NCI-H748 treated with DMSO at 0.1 percent for 48 hours (cell line): ENCODE results near the gene PCCA.
"Not testable (repeated sequence)": the region's sequence is repeated elsewhere in the genome, so short reads cannot be mapped to it uniquely, and the experiment has no call there.

Experiments used
- DNase-seq: peaks from one replicate; lab custom pipeline; 2025; lab: John Stamatoyannopoulos, UW

The PCCA gene

DNA sequence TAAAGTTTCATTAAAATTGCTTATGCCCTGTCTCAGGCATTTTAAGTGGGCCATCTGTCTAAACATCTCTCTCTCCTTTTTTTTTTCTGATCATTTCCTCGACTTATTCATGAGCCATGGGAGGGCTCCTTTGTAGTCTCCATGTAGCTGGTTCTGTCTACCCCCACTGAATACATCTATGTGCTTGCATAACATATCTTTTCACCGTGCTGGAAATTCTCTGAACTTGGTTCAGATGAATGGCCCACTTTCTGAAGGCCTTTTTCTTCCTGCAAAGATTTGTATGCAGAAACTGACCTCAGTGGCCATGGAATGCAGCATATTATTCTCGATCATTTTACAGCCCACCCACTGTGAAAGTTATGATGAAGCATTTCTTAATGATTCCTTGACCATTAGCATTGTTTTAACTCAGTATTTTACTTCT, 274.4 kb downstream of the PCCA start:
- peak; percentile 24 for DNase-seq

DNA sequence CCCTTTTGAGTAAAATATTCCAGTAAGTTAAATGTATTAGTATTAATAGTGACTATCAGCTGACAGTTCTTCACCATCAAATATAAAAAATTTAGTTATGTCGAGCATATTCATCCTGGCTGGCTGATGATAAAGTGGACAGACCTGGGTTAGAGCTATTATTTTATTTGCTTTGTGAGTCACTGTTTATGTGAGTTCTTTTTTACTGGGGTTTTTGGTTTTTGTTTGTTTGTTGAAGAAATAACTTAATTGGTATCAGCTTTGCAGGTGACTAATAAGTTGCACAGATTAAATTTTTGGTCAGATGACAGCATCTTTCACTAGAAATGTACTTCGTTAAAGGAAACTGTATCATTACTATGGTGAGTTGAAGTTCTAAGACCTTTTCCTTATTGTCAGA, 275.0 kb downstream of the PCCA start:
- DNase-seq: peak; percentile 54

DNA sequence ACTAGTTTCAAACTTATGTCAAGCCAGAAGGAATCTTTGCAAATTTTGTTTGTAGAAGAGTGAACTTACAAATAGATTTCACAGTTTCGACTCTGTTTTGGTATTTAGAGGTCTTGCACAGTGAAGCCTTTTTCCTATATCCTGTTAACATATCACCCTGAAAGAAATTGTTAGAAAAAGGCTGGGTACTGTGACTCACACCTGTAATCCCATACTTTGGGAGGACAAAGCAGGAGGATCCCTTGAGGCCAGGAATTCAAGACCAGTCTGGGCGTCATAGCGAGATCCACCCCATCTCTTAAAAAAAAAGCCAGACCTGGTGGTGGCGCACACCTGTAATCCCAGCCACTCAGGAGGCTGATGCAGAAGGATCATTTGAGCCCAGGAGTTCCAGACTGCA, 275.7 kb downstream of the PCCA start:
- no peak for DNase-seq

DNA sequence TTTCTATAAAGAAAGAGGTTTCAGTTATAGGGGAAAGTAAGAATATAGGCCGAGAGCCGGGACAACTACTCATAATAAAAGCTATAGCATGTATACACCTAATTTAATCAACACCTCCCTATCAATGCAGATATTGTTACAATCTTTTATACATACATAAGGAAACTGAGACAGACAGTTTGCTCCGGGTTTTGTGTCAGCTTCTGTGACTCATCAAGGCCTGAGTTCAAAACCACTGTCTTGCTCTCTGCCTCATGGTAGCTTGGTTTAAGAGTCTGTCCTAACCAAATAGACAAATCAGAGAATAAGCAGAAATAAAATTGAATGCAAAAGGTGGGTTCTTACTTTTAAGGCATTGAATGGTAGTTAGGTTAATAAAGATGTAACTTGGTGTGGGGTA, 276.8 kb downstream of the PCCA start:
- DNase-seq: no peak

DNA sequence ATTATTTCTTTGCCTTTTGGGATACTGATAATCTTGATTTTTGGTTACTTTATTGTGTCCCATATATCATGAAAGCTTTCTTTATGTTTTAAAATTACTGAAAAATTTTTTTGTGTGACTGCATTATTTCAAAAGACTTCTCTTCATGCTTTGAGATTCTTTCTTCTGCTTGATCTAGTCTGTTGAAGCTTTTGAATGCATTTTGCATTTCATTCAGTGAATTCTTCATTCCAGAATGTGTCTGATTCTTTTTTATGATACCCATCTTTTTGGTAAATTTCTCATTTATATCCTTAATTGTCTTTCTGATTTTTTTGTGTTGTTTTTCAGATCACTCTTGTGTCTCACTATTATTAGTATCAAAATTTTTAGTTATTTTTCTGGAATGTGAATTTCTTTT, 289.6 kb downstream of the PCCA start:
- no peak for DNase-seq

DNA sequence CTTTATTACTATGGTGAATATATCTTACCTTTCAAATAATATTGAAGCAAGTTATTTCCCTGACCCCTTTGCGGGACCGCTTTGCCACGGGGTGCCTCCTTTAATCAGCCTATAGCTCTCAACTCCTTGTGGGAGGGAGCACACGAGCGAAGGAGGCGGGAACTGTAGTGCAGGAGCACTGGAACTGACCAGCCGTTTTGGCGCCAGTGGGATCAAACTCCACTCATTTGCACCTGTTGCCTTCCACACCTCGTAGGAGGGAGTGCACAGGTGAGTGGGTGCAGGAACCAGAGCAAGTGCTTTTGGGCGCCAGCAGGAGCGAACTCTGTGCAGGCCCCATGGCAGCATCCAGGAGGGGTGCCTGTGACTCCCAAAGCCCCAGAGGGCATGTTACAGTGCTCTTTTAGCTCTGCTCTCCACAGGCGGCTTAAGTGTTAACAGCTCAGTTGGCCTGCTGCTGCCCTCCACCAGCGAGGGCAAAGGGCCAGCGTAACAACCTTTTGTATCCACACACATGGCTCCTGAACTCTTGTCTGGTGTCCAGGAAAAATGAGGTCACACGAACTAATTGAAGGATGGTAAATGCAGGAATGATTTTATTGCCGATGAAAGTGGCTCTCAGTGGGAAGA, 292.8 kb downstream of the PCCA start:
- DNase-seq: no peak

DNA sequence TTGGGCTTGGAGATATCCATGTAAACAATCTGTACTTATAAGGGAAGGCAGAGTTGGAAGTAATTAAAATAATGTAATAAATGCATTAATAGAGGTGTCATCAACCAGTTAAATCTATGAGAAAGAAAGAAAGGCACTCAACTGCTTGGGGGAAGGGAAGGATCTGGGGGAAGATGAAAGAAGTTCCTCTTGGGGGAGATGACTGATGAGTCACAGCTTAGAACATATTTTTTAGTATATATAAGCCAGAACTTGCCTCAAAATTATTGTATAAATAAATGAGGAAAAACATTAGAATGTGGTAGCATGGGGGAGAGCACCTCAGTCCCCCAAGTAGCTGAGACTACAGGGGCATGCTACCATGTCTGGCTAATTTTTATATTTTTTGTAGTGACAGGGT, 293.9 kb downstream of the PCCA start:
- no peak for DNase-seq

DNA sequence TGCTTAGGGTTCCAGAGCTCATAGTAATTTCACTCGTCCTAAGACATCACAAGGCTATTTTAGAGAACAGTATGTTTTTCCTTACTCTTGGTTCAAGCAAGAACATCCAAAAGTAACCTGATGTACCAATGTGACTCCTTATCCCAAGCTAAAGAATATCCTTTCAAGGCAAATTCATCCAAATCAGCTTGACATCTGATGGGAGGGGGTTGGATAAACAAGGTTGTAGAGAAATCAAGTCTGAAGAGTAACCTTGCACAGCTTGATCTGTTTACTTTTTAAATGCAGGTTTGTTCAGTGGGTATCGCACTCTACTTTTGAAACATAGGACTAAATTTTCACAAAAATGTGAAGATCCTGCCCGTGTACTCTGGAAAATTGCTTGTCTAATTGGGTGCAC, 298.5 kb downstream of the PCCA start:
- peak; percentile 34 for DNase-seq

DNA sequence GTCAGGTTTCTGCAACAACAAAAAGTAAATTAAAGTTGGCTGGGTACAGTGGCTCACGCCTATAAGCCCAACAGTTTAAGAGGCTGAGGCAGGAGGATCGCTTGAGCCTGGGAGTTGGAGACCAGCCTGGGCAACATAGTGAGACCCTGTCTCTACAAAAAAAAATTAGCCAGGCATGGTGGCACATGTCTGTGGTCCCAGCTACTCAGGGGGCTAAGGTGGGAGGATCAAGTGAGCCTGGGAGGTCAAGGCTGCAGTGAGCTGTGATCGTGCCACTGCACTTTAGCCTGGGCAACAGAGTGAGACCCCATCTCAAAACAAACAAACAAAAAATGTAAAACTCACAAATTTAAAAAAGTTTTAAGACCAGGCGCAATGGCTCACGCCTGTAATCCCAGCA, 299.3 kb downstream of the PCCA start:
- DNase-seq: not testable (repeated sequence)

DNA sequence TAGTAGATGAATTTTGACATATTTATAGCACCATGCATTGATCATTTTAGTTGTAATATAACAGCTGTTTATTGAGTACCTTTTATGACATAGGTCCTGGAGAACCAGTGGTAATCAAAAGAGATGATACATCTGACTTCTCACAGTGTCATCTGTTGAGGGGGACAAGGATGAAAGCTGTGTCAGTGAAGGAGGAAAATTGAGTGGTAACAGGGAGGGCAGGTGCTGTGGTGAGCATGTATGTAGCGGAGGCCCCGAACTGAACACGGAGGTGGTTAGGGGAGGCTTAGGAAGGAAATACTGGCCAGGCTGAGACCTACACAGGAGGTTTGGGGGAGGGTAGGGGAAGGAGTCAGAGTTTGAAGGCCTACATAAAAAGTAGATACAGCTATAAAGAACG, 300.0 kb downstream of the PCCA start:
- DNase-seq: no peak

DNA sequence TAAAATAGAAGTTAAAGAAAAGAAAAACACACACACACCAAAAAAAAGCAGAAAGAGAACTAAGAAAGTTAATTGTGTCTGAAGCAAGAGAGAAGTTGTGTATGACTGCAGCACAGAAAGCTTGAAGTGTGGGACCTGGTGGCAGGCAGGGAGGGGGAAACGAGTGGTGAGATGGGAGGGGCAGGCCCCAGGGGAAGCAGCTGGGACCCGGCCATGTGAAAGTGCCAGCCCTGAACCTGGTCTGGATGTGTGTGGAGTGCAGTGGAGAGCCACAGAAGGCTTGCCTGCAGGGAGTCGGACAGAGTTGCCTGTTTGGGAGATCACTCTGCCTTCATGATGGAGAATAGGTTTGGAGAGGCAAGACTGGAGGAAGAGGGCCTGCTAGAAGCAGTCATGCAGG, 300.7 kb downstream of the PCCA start:
- no peak for DNase-seq

DNA sequence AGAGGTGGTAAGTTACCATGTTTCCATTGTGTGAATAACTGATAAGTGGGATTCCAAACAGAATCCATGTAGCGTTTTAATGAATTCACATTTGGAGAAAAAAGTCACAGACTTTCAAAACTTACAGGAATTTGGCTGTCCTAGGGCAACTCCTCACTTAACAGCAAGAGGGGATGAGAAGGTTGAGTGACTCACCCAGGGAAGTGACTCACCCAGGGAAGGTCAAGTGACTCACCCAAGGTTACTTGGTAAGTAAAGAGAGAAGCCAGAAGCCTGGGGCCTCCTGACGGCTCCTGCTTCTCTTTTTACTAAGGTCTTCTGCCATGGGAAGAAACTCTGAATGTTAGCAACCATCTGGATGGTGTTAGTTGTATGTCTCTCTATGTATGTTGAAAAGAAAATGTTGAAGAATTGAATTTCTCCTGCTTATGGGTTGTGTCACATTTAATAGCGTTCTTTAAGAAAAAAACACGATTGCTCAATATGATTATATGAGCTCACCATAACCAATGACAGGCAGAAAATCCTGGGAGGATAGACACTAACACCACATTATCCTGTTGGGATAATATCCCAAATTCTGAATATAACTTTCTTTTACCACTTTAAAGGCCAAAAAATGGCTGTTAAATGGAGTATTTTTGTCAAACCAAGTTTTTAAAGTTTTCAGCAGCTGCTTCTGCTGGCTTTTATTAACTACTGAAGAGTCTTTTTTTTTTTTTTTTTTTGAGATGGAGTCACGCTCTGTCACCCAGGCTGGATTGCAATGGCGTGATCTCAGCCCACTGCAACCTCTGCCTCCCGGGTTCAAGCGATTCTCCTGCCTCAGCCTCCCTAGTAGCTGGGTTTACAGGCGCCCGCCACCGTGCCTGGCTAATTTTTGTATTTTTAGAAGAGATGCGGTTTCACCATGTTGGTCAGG, 304.1 kb downstream of the PCCA start:
- no peak for DNase-seq

DNA sequence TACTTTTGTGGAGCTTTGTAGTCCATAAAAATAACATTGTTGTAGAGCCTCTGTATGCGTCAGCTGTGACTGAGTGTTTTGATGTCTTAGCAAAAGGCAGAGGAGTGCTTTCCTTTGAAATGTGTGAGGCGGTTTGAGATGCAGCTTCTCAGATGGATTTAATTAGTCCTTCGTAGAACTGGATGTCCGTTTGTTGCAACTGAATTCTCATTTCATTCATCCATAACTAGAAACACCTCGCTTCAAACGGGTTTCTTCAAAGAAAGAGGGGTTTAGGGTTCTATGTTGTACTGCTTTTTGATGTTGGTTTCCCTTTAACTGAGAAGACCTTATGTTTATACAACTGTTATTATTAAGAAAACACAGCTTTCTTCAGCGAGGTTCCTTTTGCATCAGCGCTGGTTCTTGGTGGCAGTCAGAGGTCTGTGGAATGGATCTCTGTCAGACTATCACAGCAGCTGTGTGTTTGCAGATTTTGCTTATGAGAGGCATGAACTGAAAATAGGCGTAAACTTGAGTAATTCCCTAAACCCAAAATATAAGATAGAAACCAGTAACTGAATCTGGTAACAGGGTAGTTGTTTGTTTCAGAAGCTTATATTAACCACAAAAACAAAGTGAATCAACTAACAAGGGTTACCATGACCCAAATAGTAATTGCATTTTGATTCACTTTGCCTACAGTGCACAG, 305.3 kb downstream of the PCCA start:
- no peak for DNase-seq

DNA sequence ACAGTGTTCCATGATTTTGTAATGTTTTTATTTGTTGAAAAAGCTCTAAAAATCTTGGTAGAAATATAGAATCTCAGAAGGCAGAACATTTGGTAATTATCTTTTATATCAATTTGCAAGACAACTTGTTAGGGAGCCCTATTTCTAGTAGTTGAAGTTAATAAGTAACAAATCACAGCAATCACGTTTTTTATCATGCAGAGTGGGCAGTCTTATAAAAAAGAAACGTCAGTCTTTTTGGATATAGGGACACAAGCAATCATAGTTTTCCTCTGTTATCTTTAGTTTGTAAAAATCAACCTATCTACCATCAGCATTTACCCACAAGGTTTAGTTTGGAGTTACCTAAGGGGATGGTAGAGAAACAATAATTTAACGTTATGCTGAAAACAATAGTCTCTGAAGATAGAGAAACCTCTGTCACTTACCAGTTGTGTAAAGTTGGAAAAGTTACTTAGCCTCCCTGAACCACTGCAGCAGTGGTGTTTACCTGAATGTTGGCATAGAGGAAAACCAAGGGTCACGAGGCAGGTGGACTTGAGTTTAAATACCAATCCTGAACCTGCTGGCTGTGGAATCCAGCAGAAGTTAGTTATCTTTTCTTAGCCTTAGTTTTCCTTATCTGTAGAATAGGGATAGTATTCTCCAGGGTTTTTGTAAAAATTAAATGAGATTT, 306.9 kb downstream of the PCCA start:
- DNase-seq: no peak

DNA sequence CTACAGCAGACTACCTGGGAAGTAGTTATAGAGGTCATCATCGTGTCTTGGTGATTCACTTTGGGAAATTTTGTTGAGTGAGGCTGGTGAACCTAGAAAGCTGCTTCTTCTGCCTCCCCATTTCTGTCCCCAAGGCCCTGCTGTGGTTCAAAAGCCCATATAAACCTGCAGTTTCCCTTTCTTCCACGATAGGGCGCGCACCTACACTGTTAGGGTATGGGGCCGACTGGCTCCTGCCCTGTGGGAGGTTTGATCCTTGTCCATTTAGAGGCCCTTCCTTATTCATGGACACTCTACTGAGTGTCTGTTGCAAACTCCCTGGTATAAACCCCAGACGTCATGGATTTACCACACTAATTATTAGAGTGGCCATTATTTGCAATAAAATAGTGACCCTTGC, 307.9 kb downstream of the PCCA start:
- no peak for DNase-seq

DNA sequence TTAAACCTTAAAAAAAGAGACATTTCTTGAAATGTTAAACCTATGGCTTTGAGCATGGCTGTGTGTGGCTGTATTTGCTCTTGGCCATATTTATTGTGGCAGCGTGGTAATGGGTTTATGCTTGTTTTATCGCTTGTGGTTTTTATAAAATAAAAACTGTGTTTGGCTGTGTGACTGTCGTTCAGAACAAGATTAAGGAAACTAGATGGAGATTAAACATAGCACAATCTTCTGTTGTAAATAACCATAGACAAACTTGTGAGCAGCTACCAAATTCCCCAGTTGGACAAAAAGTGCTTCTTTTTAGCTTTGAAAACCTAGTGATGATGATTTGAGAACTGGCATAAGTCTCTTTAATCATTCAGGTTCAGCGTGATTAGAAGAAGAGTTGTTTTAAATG, 308.7 kb downstream of the PCCA start:
- no peak for DNase-seq

DNA sequence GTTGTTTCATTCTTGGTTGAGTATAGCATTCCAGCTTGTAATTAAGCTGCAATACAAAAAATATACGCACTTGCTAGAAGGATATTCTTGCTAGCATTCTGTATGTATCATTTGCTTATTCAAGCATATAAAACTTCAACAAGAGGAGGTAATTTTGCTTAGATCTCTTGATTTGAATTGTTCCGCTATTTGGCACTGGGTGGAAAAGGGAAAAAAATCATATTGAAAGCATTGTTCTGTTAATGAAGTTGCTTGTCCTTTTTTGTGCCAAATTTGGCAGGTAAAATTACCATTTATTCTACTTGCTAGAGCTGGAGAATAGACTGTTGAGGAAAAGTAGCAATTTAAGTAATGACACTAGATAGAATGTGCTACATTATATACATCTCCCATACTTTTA, 309.5 kb downstream of the PCCA start:
- no peak for DNase-seq

DNA sequence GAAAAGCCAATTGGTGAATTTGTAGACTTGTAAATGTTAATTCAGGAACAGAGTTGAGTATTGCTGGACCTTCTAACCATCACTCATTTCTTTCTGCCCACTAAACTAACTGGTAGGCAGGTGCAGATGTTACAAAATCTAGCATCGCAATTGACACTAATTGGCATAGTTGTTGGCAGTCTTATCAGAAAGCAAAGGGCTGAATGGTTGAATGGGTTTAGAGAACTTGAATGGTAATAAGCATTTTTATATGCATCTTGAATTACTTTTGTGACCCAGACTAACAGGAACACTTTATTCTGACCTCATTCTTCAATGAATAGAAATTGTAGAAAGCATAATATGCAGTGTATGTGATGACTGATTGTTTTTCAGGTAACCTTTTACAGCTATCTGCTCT, 310.6 kb downstream of the PCCA start:
- DNase-seq: peak; percentile 72

DNA sequence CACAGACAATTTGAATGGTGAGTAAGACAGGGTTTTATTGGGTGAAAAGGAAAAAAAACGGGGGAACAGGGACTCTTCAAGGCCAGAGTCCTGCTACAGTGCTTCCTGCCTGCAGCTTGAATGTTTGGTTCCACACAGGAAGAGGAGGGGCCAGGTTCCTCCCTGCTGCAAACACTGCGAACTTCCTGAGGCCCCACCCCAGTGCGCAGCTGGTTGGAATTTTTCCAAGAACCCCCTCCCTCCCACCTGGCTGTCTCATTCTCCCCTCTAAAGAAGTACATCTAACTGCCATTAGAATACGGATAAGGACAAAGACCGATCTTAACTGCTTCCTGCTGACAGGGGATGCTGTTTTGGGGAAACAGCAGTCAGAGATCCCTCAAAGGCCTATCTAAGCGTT, 314.8 kb downstream of the PCCA start:
- DNase-seq: no peak

DNA sequence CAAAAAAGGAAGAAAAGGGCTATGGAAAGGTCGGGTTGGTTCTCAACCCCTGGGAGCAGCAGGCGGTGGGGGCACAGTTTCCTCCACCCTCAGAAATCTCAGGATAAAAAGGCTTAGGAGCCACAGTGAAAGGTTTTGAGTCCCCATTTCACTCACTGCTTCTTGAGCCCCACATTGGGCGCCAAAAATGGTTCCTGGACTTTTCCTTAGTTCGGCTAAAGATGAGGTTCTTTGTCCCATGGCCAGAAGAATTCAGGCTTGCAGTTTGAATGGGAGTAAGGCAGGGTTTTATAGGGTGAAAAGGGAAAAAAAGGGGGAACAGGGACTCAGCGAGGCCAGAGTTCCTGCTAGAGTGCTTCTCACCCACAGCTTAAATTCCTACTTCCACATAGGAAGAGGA, 320.2 kb downstream of the PCCA start:
- no peak for DNase-seq

DNA sequence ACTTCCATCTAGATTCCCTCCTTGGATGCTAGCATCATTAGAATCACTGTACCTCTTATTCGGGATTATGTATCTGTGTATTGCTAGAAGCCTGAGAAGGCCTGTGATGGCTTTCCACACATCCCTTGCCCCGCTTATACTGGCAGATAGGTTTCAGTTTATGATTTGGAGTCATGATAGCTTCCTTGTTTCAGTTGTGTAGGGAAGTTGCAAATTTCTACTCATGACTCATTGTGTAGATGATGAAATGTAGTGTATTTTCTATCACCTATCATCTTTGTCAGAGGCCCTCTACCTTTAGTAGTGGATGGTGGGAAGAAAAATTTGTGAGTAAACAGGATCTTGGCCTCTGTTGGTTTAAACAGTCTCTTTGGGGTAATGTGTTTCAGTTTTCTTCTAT, 334.5 kb downstream of the PCCA start:
- DNase-seq: no peak

DNA sequence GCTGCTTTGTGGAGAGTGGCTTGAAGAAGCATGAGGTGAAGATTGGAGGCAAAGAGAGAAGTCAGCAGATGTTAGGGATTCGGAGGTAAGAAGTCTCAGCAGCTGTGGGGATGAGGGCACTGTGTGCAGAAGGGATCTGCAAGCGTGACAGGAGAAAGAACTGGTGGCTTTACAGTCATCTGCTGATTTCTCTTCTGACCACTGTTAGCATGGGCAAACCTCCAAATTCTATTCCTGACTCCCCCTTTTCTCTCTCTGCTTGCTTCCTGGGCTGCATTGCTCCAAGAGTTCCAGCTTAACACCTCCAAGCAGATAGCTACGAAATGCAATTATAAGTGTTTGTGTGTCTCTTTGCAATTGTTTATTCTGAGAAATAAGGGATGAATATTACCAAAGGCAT, 340.1 kb downstream of the PCCA start:
- DNase-seq: no peak

DNA sequence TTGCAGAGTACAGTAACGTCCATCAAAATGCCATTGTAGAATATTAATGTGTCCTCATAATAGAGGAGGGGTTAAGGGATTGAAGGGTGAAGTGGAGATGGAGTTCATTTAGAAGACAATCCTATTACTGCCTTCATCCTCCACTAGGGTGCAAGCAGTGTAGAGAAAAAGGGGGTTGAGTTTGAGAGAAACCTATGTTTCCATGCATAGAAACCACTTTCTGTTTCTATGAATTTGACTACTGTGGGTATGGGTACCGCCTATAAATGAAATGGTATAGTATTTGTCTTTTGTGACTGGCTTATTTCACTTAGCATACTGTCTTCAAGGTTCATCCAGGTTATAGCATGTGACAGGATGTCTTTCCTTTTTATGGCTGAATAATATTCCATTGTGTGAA, 343.7 kb downstream of the PCCA start:
- DNase-seq: no peak
